ENCODE results near the gene AGBL1. TPM values are rescaled to one million over a fixed set of nuclear protein-coding genes. Genes with fewer than 3 reads are reported as not detected.

The AGBL1 gene
- total and polyA plus RNA-seq, 2 donors, result under 0.01 to 0.02 TPM

DNA sequence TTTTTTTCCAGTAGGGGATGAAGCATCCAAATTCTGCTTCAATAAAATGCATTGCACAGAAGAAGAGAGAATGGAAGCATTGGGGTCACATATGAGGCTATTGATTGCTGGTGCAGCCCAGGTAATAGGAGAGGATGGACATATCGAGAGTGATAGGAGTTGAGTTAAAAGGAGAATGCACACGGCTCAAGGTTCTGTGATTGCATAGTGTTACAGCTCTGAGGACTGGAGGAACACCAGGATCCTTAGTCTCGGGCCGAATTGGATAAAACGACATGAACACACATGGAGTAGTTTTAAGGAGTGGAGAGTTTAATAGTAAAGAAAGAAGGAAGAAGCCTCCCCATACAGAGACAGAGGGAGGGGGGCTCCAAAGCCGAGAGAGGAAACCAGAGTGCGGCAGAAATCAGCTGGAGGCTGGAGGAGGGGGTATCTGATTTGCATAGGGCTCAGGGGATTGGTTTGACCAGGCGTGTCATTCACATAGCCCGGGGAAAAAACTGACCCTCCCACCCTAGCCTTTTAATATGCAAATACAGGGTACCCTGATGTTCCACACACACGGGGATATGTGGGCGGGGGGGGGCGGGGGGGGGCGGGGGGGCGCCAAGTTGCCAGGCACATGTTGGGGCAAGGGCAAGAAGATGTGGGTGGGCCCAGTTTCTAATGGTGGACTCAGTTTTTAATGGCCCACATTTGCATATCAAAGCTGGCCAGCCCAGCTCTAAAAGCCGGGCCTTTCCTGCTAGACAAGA lies 156.9 kb downstream of the AGBL1 start:
- H3K4me3 ChIP-seq (ENCODE audit: low read length in 2 of 2), result no peak overlapping the region
- H3K9me3 ChIP-seq (ENCODE audit: control insufficient read depth in 2 of 2, insufficient read depth in 1 of 2, low read length in 1 of 2), result no peaks in the 10 kb centered on the region
- WGBS, result 20% methylated on average over 13 of the region's 15 CpGs
- H3K36me3 ChIP-seq (ENCODE audit: control insufficient read depth in 2 of 2, insufficient read depth in 2 of 2, low read length in 1 of 2), result no peaks in the 10 kb centered on the region
- H3K4me1 ChIP-seq (ENCODE audit: control insufficient read depth in 2 of 2, insufficient read depth in 2 of 2, low read length in 2 of 2), result no peaks in the 10 kb centered on the region
- peaks cover 0 to 2% of the 10 kb centered on the region in 2 donors for H3K27me3 ChIP-seq (ENCODE audit: control insufficient read depth in 2 of 2, insufficient read depth in 1 of 2, low read length in 1 of 2)
- DNase-seq (ENCODE audit: low read depth in 6 of 9, low spot score in 9 of 9), result no peak
- no peak overlapping the region for H3K27ac ChIP-seq (ENCODE audit: low read depth in 1 of 2, low read length in 1 of 2)

- H3K4me1 ChIP-seq (ENCODE audit: control insufficient read depth in 2 of 2, insufficient read depth in 2 of 2, low read length in 2 of 2), result no peaks in the 10 kb centered on the region
- H3K4me3 ChIP-seq (ENCODE audit: low read length in 2 of 2), result no peak overlapping the region
- H3K27me3 ChIP-seq (ENCODE audit: control insufficient read depth in 2 of 2, insufficient read depth in 1 of 2, low read length in 1 of 2), result no peaks in the 10 kb centered on the region
- WGBS, result 45% methylated on average over 5 of the region's 5 CpGs
- no peak for DNase-seq (ENCODE audit: low read depth in 6 of 9, low spot score in 9 of 9)
- H3K9me3 ChIP-seq (ENCODE audit: control insufficient read depth in 2 of 2, insufficient read depth in 1 of 2, low read length in 1 of 2), result no peaks in the 10 kb centered on the region
- H3K27ac ChIP-seq (ENCODE audit: low read depth in 1 of 2, low read length in 1 of 2), result no peak overlapping the region
- H3K36me3 ChIP-seq (ENCODE audit: control insufficient read depth in 2 of 2, insufficient read depth in 2 of 2, low read length in 1 of 2), result no peaks in the 10 kb centered on the region
These were observed 157.4 kb downstream of the AGBL1 start for GRCh38 chr15:86237111-86237500.

DNA sequence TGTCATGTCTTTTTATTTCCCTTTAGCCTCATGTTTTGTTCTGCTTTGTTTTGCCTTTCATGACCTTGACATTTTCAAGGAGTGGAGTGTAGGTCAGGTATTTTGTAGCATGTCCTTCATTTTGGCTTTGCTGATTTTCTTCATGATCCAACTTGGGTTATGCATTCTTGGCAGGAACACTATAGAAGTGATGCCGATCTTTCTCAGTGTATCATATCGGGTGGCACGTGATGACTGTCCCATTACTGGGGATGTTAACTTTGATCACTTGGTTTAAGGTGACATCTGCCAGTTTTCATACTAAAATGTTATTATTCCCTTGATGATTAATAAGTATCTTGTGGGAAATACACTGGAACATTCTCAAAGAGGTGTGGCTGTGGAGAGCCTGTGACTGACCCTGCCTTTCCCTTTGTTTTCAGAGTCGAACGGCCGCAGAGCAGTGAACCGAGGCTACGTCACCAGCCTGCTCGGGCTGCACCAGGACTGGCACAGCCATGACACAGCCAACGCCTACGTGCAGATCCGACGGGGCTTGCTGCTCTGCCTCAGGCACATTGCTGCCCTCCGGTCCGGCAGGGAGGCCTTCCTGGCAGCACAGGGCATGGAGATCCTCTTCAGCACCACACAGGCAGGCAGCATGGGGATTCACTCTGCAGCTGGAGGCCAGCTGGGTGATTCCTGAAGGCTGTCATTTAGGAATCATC lies 167.7 kb downstream of the AGBL1 start:
- no peak for DNase-seq (ENCODE audit: low read depth in 6 of 9, low spot score in 9 of 9)
- no peak overlapping the region for H3K4me3 ChIP-seq (ENCODE audit: low read length in 2 of 2)
- no peak overlapping the region for H3K27ac ChIP-seq (ENCODE audit: low read depth in 1 of 2, low read length in 1 of 2)

DNA sequence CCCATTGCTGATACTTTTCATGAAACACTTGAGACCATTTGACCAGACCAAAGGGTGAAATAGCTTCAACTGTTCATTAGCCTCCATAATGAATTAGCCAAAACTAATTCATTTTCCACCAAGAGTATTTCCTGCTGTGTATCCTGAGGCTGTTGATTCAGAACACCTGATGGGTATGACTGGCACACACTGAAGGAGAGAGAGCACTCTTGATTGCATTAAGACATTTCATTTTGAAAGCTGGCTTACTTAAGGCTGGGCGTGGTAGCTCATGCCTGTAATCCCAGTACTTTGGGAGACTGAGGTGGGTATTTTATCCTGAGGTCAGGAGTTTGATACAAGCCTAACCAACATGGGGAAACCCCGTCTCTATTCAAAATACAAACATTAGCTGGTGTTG lies 175.6 kb downstream of the AGBL1 start:
- Histone ChIP-seq H3K27ac (ENCODE audit: low read depth in 1 of 2, low read length in 1 of 2) (no peak overlapping the region), H3K27me3 (ENCODE audit: control insufficient read depth in 2 of 2, insufficient read depth in 1 of 2, low read length in 1 of 2) (no peaks in the 10 kb centered on the region), H3K4me1 (ENCODE audit: control insufficient read depth in 2 of 2, insufficient read depth in 2 of 2, low read length in 2 of 2) (no peaks in the 10 kb centered on the region), H3K36me3 (ENCODE audit: control insufficient read depth in 2 of 2, insufficient read depth in 2 of 2, low read length in 1 of 2) (no peaks in the 10 kb centered on the region), H3K4me3 (ENCODE audit: low read length in 2 of 2) (no peak overlapping the region), H3K9me3 (ENCODE audit: control insufficient read depth in 2 of 2, insufficient read depth in 1 of 2, low read length in 1 of 2) (no peaks in the 10 kb centered on the region)
- DNase-seq (ENCODE audit: low read depth in 6 of 9, low spot score in 9 of 9), result no peak
- 91% methylated on average over 2 of the region's 2 CpGs for WGBS

More for the DNA sequence above, 167.7 kb downstream of the AGBL1 start:
- H3K27me3 ChIP-seq (ENCODE audit: control insufficient read depth in 2 of 2, insufficient read depth in 1 of 2, low read length in 1 of 2), result no peaks in the 10 kb centered on the region
- no peaks in the 10 kb centered on the region for H3K36me3 ChIP-seq (ENCODE audit: control insufficient read depth in 2 of 2, insufficient read depth in 2 of 2, low read length in 1 of 2)
- H3K9me3 ChIP-seq (ENCODE audit: control insufficient read depth in 2 of 2, insufficient read depth in 1 of 2, low read length in 1 of 2), result no peaks in the 10 kb centered on the region
- 92% methylated on average over 15 of the region's 15 CpGs for WGBS
- H3K4me1 ChIP-seq (ENCODE audit: control insufficient read depth in 2 of 2, insufficient read depth in 2 of 2, low read length in 2 of 2), result no peaks in the 10 kb centered on the region

- Histone ChIP-seq H3K4me1 (ENCODE audit: control insufficient read depth in 2 of 2, insufficient read depth in 2 of 2, low read length in 2 of 2) (no peaks in the 10 kb centered on the region), H3K27me3 (ENCODE audit: control insufficient read depth in 2 of 2, insufficient read depth in 1 of 2, low read length in 1 of 2) (no peaks in the 10 kb centered on the region), H3K27ac (ENCODE audit: low read depth in 1 of 2, low read length in 1 of 2) (no peak overlapping the region), H3K4me3 (ENCODE audit: low read length in 2 of 2) (no peak overlapping the region), H3K9me3 (ENCODE audit: control insufficient read depth in 2 of 2, insufficient read depth in 1 of 2, low read length in 1 of 2) (no peaks in the 10 kb centered on the region), H3K36me3 (ENCODE audit: control insufficient read depth in 2 of 2, insufficient read depth in 2 of 2, low read length in 1 of 2) (no peaks in the 10 kb centered on the region)
- no peak for DNase-seq (ENCODE audit: low read depth in 6 of 9, low spot score in 9 of 9)
- WGBS, result 77% methylated on average over 6 of the region's 6 CpGs
These were observed 177.0 kb downstream of the AGBL1 start for GRCh38 chr15:86256628-86257027.

DNA sequence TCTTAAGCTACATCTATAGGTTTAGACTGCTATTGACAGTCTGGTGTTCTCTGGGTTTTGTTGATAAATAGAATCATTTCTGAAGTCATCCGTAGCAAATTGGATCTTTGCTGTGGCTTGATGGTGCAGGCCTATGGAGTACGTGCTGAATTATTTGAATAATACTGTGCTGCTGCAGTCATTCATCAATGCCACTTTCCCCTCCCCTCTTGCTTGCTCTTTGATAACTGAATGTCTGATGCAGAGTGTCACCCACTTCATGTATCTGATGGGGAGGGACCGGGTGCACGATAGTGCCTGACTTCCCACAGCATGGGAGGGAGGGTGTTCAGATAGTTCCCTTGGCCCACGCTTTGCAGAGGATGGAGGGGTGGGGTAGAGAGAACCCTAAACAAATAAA lies 179.9 kb downstream of the AGBL1 start:
- H3K36me3 ChIP-seq (ENCODE audit: control insufficient read depth in 2 of 2, insufficient read depth in 2 of 2, low read length in 1 of 2), result no peaks in the 10 kb centered on the region
- H3K4me3 ChIP-seq (ENCODE audit: low read length in 2 of 2), result no peak overlapping the region
- no peaks in the 10 kb centered on the region for H3K27me3 ChIP-seq (ENCODE audit: control insufficient read depth in 2 of 2, insufficient read depth in 1 of 2, low read length in 1 of 2)
- no peaks in the 10 kb centered on the region for H3K4me1 ChIP-seq (ENCODE audit: control insufficient read depth in 2 of 2, insufficient read depth in 2 of 2, low read length in 2 of 2)
- no peak overlapping the region for H3K27ac ChIP-seq (ENCODE audit: low read depth in 1 of 2, low read length in 1 of 2)
- no peak for DNase-seq (ENCODE audit: low read depth in 6 of 9, low spot score in 9 of 9)
- H3K9me3 ChIP-seq (ENCODE audit: control insufficient read depth in 2 of 2, insufficient read depth in 1 of 2, low read length in 1 of 2), result no peaks in the 10 kb centered on the region
- 87% methylated on average over 5 of the region's 5 CpGs for WGBS

DNA sequence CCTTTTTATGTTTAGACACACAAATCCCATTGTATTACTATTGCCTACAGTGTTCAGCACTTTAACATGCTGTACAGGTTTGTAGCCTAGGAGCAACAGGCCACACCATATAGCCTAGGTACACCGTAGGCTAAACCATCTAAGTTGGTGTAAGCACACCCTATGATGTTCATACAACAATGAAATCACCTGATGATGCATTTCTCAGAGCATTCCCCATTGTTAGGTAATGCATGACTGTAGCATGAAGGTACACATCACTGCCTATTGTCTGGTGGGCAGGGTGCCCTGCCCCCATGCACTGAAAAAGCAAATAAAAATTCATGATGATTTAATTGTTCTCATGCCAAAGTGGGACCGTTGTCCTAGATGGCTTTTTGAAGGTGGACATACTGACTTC lies 183.6 kb downstream of the AGBL1 start:
- Histone ChIP-seq H3K36me3 (ENCODE audit: control insufficient read depth in 2 of 2, insufficient read depth in 2 of 2, low read length in 1 of 2) (no peaks in the 10 kb centered on the region), H3K4me1 (ENCODE audit: control insufficient read depth in 2 of 2, insufficient read depth in 2 of 2, low read length in 2 of 2) (no peaks in the 10 kb centered on the region)

DNA sequence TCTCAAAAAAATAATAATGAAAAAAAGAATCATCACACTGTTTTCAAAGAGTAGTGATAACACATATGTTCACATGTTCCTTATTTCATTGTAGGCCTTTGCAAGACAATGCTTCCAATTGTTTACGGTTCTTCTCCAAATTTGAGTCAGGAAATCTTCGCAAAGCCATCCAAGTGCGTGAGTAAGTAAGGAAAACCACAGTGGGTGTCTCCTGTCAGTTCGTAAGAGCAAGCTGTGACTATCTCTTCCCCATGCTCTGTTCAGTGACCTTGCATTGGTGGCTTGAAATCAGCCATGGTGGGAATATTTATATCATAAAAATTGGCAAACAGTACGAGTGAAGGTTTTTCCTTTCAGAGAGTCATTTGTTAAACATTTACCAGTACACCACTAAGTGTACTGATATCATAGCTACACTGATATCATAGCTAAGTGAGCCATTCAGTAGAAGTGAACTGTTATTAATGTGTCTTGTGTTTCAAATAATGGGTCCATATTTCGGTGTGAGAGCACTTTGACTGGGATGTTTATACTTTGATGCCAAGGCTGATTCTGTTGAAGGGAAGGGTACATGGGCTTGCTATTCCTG lies 187.3 kb downstream of the AGBL1 start:
- no peaks in the 10 kb centered on the region for H3K36me3 ChIP-seq (ENCODE audit: control insufficient read depth in 2 of 2, insufficient read depth in 2 of 2, low read length in 1 of 2)
- DNase-seq (ENCODE audit: low read depth in 6 of 9, low spot score in 9 of 9), result no peak
- no peaks in the 10 kb centered on the region for H3K27me3 ChIP-seq (ENCODE audit: control insufficient read depth in 2 of 2, insufficient read depth in 1 of 2, low read length in 1 of 2)
- H3K4me3 ChIP-seq (ENCODE audit: low read length in 2 of 2), result no peak overlapping the region
- no peak overlapping the region for H3K27ac ChIP-seq (ENCODE audit: low read depth in 1 of 2, low read length in 1 of 2)
- H3K4me1 ChIP-seq (ENCODE audit: control insufficient read depth in 2 of 2, insufficient read depth in 2 of 2, low read length in 2 of 2), result no peaks in the 10 kb centered on the region
- WGBS, result 87% methylated on average over 6 of the region's 6 CpGs
- H3K9me3 ChIP-seq (ENCODE audit: control insufficient read depth in 2 of 2, insufficient read depth in 1 of 2, low read length in 1 of 2), result no peaks in the 10 kb centered on the region

More for the DNA sequence above, 183.6 kb downstream of the AGBL1 start:
- Histone ChIP-seq H3K27ac (ENCODE audit: low read depth in 1 of 2, low read length in 1 of 2) (no peak overlapping the region), H3K27me3 (ENCODE audit: control insufficient read depth in 2 of 2, insufficient read depth in 1 of 2, low read length in 1 of 2) (no peaks in the 10 kb centered on the region), H3K9me3 (ENCODE audit: control insufficient read depth in 2 of 2, insufficient read depth in 1 of 2, low read length in 1 of 2) (no peaks in the 10 kb centered on the region), H3K4me3 (ENCODE audit: low read length in 2 of 2) (no peak overlapping the region)
- no peak for DNase-seq (ENCODE audit: low read depth in 6 of 9, low spot score in 9 of 9)
- 83% methylated on average over 2 of the region's 2 CpGs for WGBS

GRCh38 chr15:86267892-86268291 lies 188.2 kb downstream of the AGBL1 start:
- Histone ChIP-seq H3K36me3 (ENCODE audit: control insufficient read depth in 2 of 2, insufficient read depth in 2 of 2, low read length in 1 of 2) (no peaks in the 10 kb centered on the region), H3K4me3 (ENCODE audit: low read length in 2 of 2) (no peak overlapping the region), H3K27me3 (ENCODE audit: control insufficient read depth in 2 of 2, insufficient read depth in 1 of 2, low read length in 1 of 2) (no peaks in the 10 kb centered on the region), H3K27ac (ENCODE audit: low read depth in 1 of 2, low read length in 1 of 2) (no peak overlapping the region), H3K9me3 (ENCODE audit: control insufficient read depth in 2 of 2, insufficient read depth in 1 of 2, low read length in 1 of 2) (no peaks in the 10 kb centered on the region), H3K4me1 (ENCODE audit: control insufficient read depth in 2 of 2, insufficient read depth in 2 of 2, low read length in 2 of 2) (no peaks in the 10 kb centered on the region)
- no peak for DNase-seq (ENCODE audit: low read depth in 6 of 9, low spot score in 9 of 9)
- WGBS, result 97% methylated on average over 4 of the region's 4 CpGs
